BLaER1 (cell line): ENCODE measurements around the gene BTN2A1.

Experiments used
- H3K27ac ChIP-seq: shearing (Covaris generic); formaldehyde crosslinking; 2 replicates; pipeline ENCODE4 v1.8.1; 2022
- H3K27me3 ChIP-seq: shearing (Covaris generic); formaldehyde crosslinking; 2 replicates; pipeline ENCODE4 v1.8.1; 2022
- H3K36me3 ChIP-seq: shearing (Covaris generic); formaldehyde crosslinking; 2 replicates; pipeline ENCODE4 v1.8.1; 2022
- H3K4me1 ChIP-seq: shearing (Covaris generic); formaldehyde crosslinking; 2 replicates; pipeline ENCODE4 v1.8.1; 2022
- H3K4me2 ChIP-seq: shearing (Covaris generic); formaldehyde crosslinking; 2 replicates; pipeline ENCODE4 v1.8.1; 2022
- H3K4me3 ChIP-seq: shearing (Covaris generic); formaldehyde crosslinking; 2 replicates; pipeline ENCODE4 v1.8.1; 2022
- H3K9ac ChIP-seq: shearing (Covaris generic); formaldehyde crosslinking; 2 replicates; pipeline ENCODE4 v1.8.1; 2022
- H3K9me3 ChIP-seq: shearing (Covaris generic); formaldehyde crosslinking; 2 replicates; pipeline ENCODE4 v1.8.1; 2022
- H4K20me1 ChIP-seq: shearing (Covaris generic); formaldehyde crosslinking; 2 replicates; pipeline ENCODE4 v1.8.1; 2022
- Cebpa-rat ChIP-seq: shearing (Covaris generic); IDR thresholded peaks from 2 replicates; pipeline ENCODE4 v1.8.1; 2022

Gene BTN2A1

DNA sequence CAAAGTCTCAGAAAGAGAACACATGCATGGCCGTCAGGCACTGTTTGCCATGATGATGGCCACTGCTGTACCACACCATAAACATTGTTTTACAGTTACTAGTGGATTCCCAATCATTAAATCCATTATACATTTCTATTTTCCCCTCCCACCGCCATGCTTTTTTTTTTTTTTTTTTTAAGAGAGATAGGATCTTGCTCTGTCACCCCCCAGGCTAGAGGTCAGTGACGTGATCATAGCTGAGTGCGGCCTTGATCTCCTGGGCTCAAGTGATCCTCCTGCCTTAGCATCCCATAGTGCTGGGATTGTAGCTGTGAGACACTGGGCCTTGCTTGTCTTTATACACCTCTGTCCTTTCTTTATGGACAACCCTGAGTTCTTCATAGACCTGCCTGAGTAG, 21.7 kb upstream of the BTN2A1 start:
- H3K4me1 ChIP-seq: peaks cover 11% of the 10 kb centered on the region
- H3K4me2 ChIP-seq: no peak overlapping the region
- H3K36me3 ChIP-seq: peaks cover 32% of the 10 kb centered on the region
- H3K27ac ChIP-seq: no peak overlapping the region
- H3K9ac ChIP-seq: no peak overlapping the region
- no peaks in the 10 kb centered on the region for H4K20me1 ChIP-seq
- no peak for TF ChIP-seq Cebpa-rat
- H3K27me3 ChIP-seq: no peaks in the 10 kb centered on the region
- peaks cover 31% of the 10 kb centered on the region for H3K9me3 ChIP-seq
- H3K4me3 ChIP-seq: no peak overlapping the region

DNA sequence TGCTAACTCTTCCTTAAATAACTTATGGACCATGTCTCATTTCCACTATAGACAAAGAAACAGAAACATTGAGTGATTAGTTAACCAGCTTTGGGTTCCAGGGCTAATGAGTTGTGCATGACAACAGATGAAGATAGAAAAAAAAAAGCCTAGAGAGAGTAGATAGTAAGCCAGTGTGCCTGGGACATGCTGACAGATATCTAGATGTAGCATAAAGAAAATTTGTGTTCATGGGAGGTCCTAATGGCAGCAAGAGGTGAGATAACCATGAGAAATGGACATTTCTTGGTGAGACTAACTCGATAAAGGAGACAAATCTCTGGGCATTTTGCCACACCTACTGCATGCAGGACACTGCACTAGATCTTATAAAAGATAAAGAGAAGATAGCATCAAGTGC, 20.2 kb upstream of the BTN2A1 start:
- TF ChIP-seq Cebpa-rat: no peak
- no peaks in the 10 kb centered on the region for H3K27me3 ChIP-seq

DNA sequence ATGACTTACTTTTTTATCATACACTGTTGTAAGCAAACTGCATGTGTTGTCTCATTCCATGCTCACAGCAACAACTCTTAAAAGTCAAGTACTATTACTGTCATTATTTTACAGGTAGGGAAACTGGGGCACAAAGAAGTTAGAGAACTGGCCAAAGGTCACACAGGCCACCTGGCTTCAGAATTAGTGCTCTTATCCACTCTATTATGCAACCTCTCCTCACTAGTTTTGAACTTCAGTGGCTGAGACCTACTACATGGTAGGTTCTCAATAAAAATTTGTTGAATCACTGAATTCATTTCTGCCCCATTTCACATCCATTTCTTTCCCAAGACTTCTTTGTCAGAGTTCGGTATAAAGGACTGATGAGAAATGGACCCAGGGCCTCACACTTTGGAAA, 19.8 kb upstream of the BTN2A1 start:
- no peak for TF ChIP-seq Cebpa-rat
- no peaks in the 10 kb centered on the region for H4K20me1 ChIP-seq
- no peak overlapping the region for H3K27ac ChIP-seq
- no peak overlapping the region for H3K4me2 ChIP-seq
- H3K9me3 ChIP-seq: peaks cover 22% of the 10 kb centered on the region
- no peaks in the 10 kb centered on the region for H3K27me3 ChIP-seq
- H3K9ac ChIP-seq: no peak overlapping the region
- peaks cover 16% of the 10 kb centered on the region for H3K36me3 ChIP-seq
- peaks cover 26% of the 10 kb centered on the region for H3K4me1 ChIP-seq
- no peak overlapping the region for H3K4me3 ChIP-seq

More for the DNA sequence above, 20.2 kb upstream of the BTN2A1 start:
- Histone ChIP-seq H3K9ac (no peak overlapping the region), H3K36me3 (peaks cover 20% of the 10 kb centered on the region), H3K4me1 (peaks cover 26% of the 10 kb centered on the region), H4K20me1 (no peaks in the 10 kb centered on the region), H3K4me2 (no peak overlapping the region), H3K27ac (no peak overlapping the region), H3K4me3 (no peak overlapping the region), H3K9me3 (peaks cover 27% of the 10 kb centered on the region)

DNA sequence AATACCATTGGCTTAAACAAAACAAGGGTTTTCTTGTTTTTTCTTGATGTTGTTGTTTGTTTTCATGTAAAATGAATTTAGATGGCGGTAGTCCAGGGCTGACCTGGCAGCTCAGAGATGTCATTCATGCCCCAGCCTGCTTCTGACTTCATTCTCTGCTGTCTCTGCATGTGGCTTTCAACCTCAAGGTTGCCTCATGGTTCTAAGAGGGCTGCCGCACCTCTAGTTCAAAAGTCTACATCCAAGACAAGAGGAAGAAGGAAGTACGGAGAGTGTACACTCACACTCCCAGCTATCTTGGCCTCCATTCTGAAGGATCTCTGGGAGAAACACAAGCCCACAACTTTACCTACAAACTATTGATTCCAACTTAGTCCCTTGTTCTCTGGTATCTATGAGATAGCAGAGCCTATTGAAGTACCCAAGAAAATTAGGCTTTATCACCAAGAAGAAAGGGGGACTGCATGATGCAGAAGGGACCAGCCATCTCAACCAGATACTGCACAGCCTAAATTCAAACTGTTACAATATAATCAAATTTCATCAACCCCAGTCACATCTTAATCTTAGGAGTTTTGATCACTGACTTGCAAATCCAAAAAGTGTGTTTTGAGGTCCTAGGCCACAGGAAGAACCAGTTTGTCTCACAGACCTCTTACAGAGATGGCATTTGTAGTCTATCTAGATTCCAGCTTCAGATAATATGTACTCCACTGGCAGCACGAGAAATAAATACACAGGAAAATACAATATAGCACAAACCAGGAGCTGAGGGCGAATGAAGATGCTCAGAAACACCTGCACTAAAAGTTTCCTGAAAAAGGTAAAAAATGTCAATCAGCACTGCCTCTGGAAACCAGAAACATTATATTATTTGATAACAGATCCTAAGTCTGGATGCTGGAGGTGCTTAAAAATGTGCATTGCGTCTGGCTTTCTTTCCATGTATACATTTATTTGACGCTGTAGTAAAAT, 18.3 kb upstream of the BTN2A1 start:
- Histone ChIP-seq H3K4me2 (peak overlapping the region; percentile 74), H4K20me1 (no peaks in the 10 kb centered on the region), H3K27ac (peak overlapping the region; percentile 80), H3K4me3 (peak overlapping the region; percentile 69), H3K36me3 (peaks cover 11% of the 10 kb centered on the region), H3K9me3 (peaks cover 8% of the 10 kb centered on the region), H3K4me1 (peaks cover 26% of the 10 kb centered on the region), H3K9ac (peak overlapping the region; percentile 76), H3K27me3 (no peaks in the 10 kb centered on the region)
- TF ChIP-seq Cebpa-rat: no peak

DNA sequence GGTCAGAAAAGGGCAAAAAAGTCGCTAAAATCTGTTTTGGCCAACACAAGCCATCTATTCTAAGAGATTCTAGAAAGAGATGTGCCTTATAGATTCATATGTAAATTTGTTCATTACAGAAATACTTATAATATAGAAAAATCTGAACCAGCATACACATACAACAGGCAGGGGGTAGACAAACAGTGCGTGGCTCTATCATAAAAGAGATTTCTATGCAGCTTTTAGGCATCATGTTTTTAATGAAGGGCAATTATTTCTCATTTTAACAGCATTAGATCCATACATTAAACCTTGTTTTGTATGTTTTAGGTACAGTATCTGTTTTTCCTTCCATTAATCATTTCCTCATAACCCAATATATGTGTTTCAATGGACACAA, 16.8 kb upstream of the BTN2A1 start:
- peaks cover 30% of the 10 kb centered on the region for H3K4me1 ChIP-seq
- H3K9me3 ChIP-seq: no peaks in the 10 kb centered on the region
- no peak for TF ChIP-seq Cebpa-rat
- no peaks in the 10 kb centered on the region for H3K27me3 ChIP-seq
- peak overlapping the region; percentile 76 for H3K9ac ChIP-seq
- H3K36me3 ChIP-seq: peaks cover 20% of the 10 kb centered on the region; the same call in 1 of the 2 replicates
- H3K4me3 ChIP-seq: peak overlapping the region; percentile 69
- H3K4me2 ChIP-seq: peak overlapping the region; percentile 74
- peak overlapping the region; percentile 80 for H3K27ac ChIP-seq
- no peaks in the 10 kb centered on the region for H4K20me1 ChIP-seq

DNA sequence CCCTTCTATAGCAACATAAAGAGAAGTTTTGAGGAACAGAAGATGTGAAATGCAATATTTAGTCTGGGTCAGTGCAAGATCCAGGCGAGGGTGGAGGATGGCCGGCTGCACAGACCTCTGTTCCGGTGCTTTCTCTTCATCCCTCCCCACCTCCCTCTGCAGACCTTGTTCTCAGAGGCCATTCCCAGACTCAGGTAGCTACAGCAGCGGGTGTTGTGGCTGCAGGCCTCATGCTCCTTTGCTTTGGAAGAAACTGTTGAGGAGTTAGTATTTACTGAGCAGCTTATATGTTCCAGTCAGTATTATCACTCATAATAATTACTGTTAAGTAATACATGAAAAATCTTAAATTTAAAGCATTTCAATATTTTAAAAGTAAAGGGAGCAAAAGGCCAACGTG, 15.8 kb upstream of the BTN2A1 start:
- Histone ChIP-seq H3K9me3 (no peaks in the 10 kb centered on the region), H3K9ac (peak overlapping the region; percentile 27), H3K27me3 (no peaks in the 10 kb centered on the region), H3K4me1 (peaks cover 31% of the 10 kb centered on the region), H3K27ac (no peak overlapping the region), H3K4me2 (peak overlapping the region; percentile 74), H3K4me3 (peak overlapping the region; percentile 69; the same call in 1 of the 2 replicates), H3K36me3 (peaks cover 27% of the 10 kb centered on the region), H4K20me1 (no peaks in the 10 kb centered on the region)
- no peak for TF ChIP-seq Cebpa-rat

DNA sequence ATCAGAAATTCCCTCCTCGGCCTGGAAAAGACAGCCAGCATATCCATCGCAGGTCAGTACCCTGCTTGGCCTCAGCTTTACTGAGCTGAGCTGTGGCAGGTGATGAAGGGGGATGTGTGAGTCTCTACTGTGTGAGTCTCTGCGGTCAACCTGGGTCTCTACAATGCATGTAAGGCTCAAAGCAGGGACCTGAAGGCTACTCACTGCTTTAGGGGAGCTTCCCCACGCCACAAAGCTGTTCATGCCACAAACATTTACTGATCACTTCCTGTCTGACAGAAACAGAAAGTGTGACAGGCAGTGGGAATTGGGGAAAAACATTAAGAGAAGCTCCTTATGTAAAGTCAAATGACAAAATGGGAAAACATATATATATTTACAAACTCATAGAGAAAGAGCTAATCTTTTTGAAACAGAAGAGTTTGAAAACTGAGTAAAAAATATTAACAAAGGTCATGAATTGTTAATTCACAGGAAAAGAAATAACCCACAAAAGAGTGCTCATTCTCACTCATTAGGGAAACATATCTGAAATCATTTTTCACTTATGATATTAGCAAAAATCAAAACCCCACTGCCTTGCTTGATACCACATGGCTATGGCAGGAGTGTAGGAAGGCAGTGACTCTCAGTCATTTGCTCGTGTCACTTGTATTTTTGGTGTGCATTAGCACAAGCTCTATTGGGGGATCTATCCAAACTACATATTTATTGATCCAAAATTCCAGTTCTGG, 11.7 kb upstream of the BTN2A1 start:
- H3K9me3 ChIP-seq: no peaks in the 10 kb centered on the region
- H4K20me1 ChIP-seq: no peaks in the 10 kb centered on the region
- peak overlapping the region; percentile 24; the same call in 1 of the 2 replicates for H3K4me2 ChIP-seq
- H3K4me3 ChIP-seq: no peak overlapping the region
- no peak for TF ChIP-seq Cebpa-rat
- H3K27ac ChIP-seq: no peak overlapping the region
- H3K9ac ChIP-seq: no peak overlapping the region
- no peaks in the 10 kb centered on the region for H3K27me3 ChIP-seq
- peaks cover 62% of the 10 kb centered on the region for H3K36me3 ChIP-seq
- peaks cover 19% of the 10 kb centered on the region for H3K4me1 ChIP-seq

DNA sequence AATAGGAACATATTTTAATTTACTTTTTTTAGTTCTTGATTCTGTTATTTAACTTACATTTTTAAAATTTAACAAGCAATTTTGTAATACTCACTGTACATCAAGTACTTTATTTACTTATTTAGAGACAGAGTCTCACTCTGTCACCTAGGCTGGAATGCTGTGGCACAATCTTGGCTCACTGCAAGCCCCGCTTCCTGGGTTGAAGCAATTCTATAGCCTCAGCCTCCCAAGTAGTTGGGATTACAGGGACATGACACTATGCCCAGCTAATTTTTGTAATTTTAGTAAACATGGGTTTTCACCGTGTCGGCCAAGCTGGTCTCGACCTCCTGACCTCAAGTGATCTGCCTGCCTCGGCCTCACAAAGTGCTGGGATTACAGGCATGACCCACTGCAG, 10.5 kb upstream of the BTN2A1 start:
- no peak for TF ChIP-seq Cebpa-rat
- H3K4me1 ChIP-seq: peaks cover 8% of the 10 kb centered on the region
- H3K9ac ChIP-seq: no peak overlapping the region
- H3K27me3 ChIP-seq: no peaks in the 10 kb centered on the region
- no peaks in the 10 kb centered on the region for H3K9me3 ChIP-seq
- H3K27ac ChIP-seq: no peak overlapping the region
- no peak overlapping the region for H3K4me2 ChIP-seq
- H4K20me1 ChIP-seq: no peaks in the 10 kb centered on the region
- no peak overlapping the region for H3K4me3 ChIP-seq
- H3K36me3 ChIP-seq: peaks cover 68% of the 10 kb centered on the region

DNA sequence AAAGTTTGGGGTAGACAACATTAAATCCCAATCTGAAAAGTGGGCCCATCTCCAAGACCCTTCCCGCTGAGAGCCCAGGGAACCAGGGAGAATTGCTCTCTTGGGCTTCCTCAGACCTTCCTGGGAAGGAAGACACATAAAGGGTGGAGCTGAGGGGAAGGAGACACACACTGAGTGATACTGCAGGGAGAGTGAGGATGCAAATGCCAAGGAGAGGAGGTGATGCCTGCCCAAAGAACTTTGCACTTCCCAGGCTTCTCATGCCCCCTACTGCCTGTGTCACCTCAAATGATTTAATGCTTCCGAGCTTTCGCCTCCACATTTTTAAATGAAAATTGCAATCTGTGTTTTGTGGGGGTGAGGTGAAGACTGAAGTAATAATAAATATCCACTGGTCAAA, 7.5 kb upstream of the BTN2A1 start:
- Histone ChIP-seq H3K27ac (no peak overlapping the region), H3K4me2 (no peak overlapping the region), H3K36me3 (peaks cover 55% of the 10 kb centered on the region), H3K9ac (no peak overlapping the region), H4K20me1 (no peaks in the 10 kb centered on the region), H3K27me3 (no peaks in the 10 kb centered on the region), H3K9me3 (no peaks in the 10 kb centered on the region), H3K4me3 (no peak overlapping the region), H3K4me1 (peaks cover 35% of the 10 kb centered on the region)
- TF ChIP-seq Cebpa-rat: no peak
